Measurements from ENCODE around the gene HIVEP1.
A peak's percentile ranks its signal among the peaks of the same experiment; 100 is the strongest.

Gene HIVEP1

DNA sequence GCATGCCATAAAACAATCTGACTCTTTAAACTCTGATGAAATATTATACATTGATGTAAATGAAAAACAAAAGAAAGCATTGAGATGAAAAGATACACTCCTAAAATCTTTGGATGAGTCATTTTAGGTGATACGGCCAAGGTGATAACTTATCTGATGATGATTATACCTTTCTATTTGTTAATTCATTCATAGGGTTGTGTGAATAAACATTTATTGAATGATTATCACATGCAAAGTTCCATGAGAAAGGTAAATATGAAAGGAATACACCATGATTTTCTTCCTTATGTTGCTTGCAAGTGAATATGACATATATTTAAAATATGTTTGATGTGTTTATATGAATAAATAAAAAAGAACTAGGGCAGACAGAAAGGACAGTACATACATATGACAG is 15.4 kb upstream of the HIVEP1 start:
- no peak for FAIRE-seq

DNA sequence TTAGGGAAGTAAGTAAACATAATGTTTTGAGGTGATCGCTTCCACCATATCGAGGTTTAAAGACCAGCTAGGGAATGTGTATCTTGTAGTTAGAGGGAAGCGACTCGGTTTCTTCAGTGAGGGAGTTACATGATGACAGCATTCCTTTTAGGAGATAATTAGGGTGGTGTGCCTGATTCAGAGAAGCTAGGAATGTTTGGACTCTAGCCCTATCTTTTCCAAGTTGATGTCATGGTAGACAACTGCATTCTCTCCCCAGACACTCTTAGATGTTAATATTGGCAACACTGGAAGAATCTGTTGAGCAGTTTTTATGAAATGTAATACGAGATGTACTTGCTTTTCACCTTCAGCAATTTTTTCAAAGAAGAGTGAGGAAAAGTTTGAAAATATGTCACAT is 12.9 kb upstream of the HIVEP1 start:
- no peak for FAIRE-seq

DNA sequence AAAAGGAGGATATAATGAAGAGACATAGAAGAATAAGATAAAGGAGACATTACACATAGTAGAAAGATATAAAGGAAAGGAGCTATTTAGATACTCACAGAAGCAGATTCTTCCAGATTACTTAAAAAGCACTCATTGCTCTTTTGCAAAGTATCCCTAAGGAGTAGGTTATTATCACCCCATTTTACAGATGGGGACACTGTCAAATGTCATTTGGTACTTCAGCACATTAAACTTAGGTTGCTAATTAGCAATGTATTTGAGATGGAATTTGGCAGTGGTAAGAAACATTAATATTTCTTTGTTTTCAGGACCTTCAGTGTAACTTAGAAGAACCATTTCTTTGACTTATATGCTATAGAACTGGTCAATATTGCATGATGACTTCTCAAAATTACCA is 11.9 kb upstream of the HIVEP1 start:
- no peak for FAIRE-seq

DNA sequence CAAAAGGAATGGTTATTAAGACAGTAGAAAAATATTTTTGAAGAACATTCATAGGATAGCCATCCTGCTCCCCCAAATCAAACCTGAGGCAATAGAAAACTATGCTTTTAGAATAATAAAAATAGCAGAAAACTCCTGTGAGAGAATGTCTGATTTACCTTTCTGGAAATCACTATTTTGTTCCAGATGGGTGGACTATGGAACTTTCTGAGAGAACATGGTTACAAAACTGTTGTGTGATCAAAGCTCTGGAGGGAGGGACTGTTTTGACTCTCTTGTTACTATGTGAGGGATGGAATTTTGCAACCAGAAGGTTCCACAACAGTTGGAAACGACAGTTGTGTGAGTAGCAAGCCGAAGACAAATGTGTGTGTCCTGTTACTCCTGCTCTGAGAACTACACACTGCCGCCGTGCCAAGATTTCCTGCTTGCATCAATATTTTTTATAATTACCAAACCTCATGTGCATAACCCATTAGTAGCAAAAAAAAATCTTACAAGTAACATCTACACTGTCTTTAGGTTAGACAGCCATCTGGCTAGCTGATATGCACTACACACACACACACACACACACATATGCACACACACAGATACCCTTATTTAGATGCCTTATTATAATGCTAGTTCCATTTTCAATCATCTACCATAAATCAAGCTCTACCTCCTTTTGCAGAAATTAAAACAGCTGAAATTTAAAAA is 11.0 kb upstream of the HIVEP1 start:
- FAIRE-seq, result no peak

DNA sequence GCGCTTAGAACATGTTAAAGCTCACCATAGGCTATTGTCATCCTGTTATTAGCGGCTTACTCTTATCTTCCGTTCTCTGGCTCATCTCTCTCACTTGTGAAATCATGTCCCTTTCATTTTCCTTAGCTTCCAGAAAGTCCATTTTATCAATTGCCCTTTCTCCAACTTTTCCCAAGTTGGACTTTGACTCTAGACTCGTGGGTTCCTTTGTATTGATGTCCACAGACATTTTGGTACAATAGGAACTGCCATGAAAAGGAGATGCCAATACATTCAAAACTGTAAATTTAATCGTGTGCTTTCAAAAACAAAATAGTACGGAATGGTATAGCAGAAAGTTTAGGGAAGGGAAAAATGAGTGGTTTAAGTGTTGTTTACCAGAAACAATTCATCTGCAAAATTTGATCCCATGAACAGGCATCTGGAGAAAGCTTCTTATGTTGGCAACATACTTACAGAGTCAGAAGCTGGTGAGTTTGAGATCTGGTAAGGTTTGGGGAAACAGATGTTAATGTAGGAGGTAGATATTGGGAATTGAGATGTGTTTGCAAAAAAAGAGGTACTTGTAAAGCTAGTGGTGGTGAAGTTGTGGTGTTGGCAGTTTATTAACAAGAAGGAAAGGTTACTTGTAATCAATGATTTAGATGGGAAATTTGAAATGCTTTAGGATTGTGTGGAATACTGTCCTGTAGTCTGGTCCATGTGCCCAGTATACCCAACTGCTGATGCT is 10.2 kb upstream of the HIVEP1 start:
- FAIRE-seq, result no peak

DNA sequence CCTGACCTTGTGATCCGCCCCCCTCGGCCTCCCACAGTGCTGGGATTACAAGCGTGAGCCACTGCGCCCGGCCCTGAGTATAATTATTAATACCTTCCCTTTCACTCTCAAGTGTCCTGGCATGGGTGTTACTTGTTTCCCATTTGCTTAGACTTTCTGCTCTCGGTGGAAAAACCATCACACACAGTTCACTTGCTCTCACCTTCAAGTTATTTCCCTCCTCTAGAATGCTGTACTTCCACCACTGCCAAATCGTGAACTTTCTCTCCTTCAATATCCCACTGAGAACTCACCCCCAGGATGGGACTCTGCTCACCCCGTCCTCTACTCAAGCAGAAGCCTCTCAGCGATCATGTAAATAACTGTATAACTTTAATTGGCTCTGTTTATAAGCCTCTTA is 4.6 kb upstream of the HIVEP1 start:
- no peak for FAIRE-seq

DNA sequence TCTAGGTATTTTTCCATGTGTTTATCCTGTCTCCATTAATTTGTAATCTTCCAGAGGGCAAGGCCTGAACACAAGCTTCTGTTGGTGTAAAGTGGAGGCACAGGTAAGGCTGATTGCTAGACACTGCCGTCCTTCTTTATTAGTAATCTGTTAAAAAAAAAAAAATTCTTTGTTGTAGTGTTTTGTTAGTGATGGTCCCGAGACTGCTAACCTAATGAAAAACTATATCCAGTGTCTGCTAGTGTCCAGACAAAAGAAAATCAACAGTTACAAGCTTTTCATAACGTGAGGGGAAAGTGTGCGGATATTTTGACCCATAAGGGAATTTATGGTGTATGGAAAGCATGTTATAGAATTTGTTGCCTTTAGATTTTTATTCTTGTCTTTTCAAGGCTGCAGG is 4.2 kb upstream of the HIVEP1 start:
- peak; percentile 41 for FAIRE-seq

DNA sequence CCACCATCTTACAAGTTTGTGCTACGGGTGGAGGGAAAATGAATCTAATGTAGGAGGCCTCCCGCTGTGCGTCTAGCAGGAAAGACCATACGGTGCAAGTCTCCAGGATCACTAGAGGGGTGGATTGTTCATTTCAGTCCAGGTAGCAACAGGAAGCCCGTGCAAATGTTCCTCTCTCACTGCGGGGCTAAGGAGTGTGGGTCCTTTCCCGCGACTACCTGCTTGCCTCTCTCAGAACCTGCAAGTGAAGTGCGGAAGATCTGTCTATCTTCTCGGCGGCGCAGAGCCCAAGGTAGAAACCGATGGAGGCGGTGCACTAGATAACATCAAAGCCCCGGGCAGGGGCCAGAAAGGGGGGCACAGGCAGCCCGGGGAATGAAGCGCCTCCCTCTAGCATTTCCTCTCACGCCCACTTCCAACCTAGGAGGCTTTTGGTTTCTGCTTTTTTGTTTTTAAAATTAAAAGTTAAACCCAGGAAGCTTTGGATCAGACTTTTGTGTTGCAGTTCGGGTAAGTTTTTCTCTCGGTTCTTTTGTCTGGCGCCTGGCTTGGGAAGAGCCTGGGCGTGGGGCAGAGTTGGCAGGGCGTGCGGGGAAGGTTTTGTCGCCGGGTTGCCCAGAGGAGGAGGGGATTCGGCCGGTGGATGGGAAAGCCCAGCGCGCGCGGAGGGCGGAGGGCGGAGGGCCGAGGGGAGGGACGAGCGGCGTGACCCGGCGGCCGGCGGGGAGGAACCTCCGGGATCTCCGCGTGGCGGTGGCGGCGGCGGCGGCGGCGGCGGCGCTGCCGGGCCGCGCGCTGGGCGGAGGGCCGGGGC is 3.5 kb upstream of the HIVEP1 start:
- FAIRE-seq, result no peak

DNA sequence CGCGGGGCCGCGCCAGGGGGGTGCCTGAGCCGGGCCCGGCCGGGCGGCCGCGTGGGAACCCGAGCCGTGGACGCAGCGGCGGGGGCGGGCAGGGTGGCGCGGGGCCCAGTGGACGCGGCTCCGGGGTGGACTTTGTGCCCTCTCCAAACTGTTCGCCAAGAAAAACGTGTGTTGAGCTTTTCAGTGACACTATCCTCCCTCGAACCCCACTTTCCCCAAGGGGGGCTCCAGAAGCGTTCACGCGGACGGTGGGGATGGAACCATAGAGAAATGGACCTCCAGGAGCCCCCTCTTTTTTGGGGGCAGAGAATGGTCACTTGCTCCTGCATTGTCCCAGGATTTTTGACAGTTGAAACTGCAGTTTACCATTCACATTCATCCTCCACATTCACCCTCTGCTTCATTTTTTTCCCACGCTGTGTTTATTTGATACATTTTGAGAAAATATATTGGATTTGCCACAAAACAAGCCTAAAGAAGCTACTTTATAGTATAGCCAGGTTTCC is 2.9 kb upstream of the HIVEP1 start:
- no peak for FAIRE-seq

DNA sequence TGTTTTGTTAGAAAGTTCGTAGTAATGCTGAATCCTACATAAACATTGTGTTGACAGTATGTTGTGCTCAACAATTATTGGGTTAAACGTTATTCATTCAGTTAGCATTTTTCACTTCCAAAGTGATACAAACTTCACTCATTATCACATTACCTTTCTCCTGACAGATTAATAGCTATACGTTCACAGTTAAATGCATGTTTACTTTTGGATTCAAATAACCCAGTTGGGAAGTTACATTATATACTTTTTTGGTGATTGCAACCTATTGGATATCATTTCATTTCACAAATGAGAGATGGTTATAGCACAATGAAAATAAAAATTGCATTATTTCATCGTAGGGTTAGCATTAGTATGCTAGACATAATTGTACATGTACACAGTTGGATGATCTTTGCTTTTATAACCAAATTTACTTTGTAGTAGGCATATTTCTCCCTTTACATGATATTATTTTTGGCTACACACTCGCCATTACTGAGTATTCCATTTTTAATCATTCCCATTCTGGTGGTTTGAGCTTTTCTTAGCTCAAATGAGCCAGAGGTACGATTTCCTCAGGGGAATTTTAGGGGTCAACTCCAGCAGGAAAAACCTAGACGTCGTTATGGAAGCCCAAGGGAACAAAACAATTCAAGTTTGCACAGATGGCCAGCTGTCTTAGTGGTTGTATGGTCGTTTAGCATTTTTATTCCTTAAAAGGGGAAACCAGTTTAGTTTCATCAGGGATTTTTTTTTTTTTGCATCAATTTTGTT is 2.1 kb upstream of the HIVEP1 start:
- FAIRE-seq, result no peak

DNA sequence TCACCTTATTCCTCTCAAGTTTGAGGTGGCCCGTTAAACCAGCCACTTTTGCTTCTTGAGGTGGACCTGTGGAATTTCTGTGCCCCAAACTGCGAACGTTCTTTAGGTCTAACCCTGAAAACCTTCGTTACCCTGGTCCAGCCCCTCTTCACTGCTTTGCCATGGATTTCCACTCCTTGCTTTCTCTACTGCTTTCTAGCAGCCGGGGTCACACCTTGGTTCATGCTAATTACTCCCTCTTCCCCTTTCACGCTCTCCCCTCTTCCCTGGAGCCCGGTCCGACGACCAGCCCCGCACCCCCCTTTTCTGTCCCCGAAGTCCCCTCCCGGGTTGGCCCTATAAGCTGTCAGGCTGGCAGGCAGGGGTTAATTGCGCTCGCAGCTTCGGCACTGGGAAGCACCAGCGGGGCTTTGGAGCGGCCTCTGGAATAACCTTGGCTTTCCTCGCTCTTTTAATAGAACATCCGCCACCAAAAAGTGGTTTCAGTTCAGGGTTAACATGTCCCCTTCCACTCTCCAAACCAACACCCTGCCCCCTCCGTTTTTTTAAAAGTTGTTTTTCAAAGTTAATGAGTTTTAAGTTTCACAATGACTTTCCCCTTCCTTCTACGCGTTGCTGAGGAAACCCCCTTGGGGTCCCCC is 1.4 kb upstream of the HIVEP1 start:
- no peak for FAIRE-seq

DNA sequence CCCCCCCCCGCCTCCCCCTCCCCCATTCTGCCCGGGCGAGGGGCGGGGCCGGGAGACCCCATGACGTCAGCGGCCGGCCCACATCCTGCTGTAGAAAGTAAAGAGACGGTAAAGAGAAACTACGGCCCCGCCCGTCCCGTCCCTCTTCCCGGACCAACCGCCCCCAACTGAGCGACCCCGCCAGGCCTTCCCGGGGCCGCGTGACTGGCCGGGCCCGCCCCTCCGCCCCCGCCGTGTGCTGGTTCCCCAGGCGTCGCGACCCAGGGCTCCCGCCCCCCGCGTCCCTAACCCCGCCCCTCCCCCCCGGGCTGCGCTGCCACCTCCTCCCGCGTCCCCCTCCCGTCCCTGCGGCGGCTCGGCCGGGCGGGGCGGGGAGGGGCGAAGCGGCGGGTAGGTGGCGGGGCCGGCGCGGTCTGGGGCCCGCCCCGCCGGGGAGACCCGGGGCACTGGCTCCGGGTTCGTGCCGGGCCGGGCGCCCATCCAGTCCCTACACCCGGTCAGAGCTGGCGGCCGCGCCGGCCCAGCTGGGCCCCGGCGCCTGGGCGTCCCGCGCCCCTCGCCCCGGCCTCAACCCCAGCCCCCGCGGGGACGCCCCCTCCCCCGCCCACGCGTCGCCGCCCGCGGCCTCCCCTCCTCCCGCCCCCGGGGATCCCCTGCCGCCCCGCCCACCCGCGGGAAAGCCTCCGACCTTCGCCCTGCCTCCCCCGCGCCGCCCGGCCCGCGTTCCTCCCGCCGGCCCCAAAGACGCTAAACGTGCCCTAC is 655 bp upstream of the HIVEP1 start:
- FAIRE-seq, result no peak

DNA sequence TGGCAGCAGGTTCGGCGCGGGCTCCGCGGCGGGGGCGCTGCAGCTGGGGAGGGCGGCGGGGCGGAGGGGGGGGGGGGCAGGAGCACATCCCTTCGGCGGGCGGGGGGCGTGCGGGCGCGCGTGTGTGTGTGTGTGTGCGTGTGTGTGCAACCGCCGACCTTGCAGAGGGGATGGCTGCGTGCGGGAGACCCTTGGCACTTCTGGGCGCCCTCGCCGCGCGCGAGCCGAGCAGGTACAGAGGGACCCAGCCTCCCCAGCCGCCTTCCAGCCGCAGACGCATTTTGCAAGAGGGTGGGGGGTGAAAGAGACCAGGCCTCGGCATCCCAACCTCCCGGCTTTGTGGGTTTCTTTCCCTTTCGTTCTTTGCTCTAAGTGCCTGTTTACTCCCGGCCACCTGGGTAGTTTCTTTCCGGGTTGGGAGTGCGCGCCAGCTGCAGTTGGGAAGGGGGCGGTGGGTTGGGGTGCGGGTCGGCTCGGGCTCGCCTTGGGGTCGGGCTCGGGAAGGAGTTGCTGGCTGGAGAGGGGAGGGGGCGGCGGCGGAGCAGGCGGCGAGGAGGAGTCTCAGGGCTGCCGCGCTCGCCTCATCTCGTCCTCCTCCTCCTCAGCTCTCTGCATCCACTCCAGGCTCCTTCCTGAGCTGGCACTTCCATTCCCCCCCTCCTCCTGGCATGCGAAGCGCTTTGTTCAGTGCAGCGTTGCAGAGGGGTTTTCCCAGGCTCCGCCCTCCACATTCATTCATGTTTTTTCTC is 620 bp downstream of the HIVEP1 start:
- no peak for FAIRE-seq

DNA sequence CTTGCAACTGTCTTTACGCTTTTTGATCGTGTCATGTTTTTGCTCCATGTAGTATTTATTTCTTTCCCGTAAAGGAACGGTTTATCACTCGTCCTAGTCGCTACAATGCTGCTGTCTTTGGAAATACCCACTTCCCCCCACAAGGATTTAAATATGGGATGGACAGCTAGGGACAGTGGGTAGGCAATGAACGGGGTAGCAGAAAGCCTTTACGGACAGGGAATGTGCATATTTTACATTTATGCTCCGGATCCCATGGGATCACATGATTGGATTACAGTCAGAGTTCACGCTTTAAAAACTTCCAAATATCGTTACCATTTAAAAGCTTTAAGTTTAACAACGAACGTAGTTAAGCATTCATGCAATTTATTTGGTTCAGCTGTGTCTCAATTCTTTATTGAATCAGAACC is 1.2 kb downstream of the HIVEP1 start:
- FAIRE-seq, result no peak

DNA sequence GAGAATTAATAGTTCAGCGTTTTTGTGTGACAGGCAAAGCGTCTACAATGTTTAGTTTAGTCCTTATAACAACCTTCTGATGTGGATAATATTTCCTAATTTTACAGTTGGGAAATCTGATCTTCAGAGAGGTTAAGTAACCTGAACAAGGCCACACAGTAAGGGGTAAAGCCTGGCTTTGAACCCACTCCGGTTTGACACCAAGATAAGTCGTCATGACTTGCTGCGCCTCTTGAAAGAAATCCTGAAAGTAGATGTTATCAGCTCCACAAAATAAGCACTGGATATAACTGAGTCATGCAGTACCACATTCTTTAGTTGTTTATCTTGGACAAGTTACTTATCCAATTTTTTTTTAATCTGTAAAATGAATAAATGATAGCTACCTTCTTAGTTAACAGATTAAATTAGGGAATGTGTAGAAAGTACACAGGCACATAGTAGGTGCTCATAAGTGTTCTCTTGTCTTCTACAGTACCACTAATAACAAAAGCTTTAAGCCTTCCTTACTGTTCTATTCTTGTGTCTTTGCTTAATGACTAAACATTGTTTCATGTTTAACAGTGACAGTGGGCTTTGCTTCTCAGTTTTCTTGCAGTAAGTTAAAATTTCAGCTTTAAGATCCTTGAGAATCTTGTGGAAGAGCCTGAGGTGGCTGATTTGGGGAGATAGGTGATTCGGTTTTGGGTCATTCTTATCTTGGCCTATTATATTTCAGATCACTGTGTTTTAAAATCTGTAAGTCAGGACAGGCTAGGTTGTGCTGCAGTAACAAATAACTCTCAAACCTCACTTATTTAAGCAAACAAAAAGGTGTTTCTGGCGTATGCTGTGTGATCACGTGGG is 2.1 kb downstream of the HIVEP1 start:
- no peak for FAIRE-seq

DNA sequence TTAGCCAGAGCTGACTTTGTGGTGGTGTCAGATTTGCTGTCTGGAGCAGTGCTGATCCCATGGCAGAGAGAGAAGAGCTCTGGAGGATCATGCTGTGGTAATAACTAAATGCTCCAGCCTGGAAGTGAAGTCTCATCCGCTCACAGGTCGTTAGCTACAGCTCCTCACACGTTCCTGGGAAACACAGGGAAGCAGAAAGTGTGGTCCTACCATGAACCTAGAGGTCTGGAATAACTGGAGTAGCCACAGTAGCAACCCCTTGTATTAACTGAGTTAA is 2.7 kb downstream of the HIVEP1 start:
- FAIRE-seq, result no peak

DNA sequence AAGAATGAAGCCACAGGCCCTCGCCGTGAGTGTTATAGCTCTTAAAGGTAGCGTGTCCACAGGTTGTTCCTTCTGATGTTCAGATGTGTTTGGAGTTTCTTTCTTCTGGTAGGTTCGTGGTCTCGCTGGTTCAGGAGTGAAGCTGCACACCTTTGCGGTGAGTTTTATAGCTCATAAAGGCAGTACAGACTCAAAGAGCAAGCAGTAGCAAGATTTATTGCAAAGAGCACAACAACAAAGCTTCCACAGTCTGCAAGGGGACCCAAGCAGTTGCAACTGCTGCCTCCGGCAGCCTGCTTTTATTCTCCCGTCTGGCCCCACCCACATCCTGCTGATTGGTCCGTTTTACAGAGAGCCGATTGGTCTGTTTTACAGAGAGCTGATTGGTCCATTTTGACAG is 5.2 kb downstream of the HIVEP1 start:
- no peak for FAIRE-seq

DNA sequence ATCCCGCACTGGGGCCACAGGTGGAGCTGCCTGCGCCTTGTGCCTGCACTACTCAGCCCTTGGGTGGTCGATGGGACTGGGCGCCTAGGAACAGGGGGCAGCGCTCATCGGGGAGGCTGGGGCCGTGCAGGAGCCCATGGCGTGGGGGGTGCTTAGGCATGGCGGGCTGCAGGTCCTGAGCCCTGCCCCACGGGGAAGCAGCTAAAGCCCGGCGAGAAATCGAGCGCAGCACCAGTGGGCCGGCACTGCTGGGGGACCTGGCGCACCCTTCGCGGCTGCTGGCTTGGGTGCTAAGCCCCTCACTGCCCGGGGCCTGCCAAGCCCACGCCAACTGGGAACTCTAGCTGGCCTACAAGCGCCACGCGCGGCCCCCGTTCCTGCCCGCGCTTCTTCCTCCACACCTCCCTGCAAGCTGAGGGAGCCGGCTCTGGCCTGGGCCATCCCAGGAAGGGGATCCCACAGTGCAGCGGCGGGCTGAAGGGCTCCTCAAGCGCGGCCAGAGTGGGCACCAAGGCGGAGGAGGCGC is 5.8 kb downstream of the HIVEP1 start:
- FAIRE-seq, result no peak

DNA sequence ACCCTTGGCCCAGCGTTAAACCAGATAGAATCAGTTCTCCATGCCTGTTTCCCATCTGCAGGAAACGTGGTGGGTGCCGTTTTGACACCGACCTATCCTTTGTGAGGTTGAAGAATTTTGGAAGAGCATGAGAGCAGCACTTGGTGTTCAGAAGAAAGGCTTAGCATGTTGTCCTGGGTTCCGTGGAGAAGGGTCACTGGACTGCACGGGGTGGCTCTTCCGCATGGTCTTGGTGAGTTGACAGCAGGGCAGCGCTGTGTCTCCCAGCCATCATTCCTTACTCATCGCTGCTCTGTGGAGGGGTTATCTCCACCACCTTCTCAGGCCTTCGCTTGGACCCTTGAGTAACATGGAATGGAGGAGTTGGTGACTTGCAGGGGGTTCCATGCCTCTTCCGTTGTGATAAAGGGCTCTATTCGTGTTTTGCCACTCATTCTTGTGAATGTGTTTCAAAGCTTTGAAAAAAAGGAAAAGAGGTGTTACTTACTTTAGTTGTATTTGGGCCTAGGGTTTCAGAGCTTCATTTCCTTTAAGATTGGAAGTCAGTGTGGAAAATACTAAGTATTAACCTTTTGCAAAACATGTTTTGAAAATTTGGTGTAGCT is 8.2 kb downstream of the HIVEP1 start:
- no peak for FAIRE-seq

All from islet of Langerhans (tissue), 1 donor.